ENCODE results near the gene ZBTB42.

- TF ChIP-seq CTCF (IDR thresholded peaks at IDR 0.05) (no peak), EZH2 (IDR thresholded peaks at IDR 0.05; ENCODE audit: borderline replicate concordance, insufficient read depth, low read depth, low read length, poor library complexity, severe bottlenecking) (no peak)
These were observed 3.5 kb upstream of the ZBTB42 start for GRCh38 chr14:104797115-104798044.
